H1 (cell line): Measurements from ENCODE around the gene PDE4DIP. TPM values are rescaled to one million over a fixed set of nuclear protein-coding genes. Genes with fewer than 3 reads are reported as not detected.
"Not testable (repeated sequence)": the region's sequence is repeated elsewhere in the genome, so short reads cannot be mapped to it uniquely, and the experiment has no call there.

Source experiments
- CTCF ChIA-PET: fragments of 300-600 bp; sonication (Branson Sonifier 250); formaldehyde crosslinking; loops from one replicate; lab custom pipeline; 2021; ENCODE audit not compliant: partially characterized antibody; lab: Charles Lee
- POLR2A ChIA-PET: fragments of 300-600 bp; sonication (Branson Sonifier 250); formaldehyde crosslinking; loops from one replicate; lab custom pipeline; 2021; ENCODE audit warnings: inconsistent platforms; ENCODE audit not compliant: partially characterized antibody; lab: Charles Lee
- DNase-seq, 2 experiments: peaks; one replicate each; pipeline versions ENCODE4 v3.0.0 to v3.0.0-alpha.2; 2010 to 2022; ENCODE audit warnings: low spot score in 2 of 2, low read depth in 1 of 2, mixed read lengths in 1 of 2
- FAIRE-seq: peaks from 2 replicates; lab custom pipeline; 2011; peaks lifted over from hg19 to GRCh38; lab: Jason Lieb, UNC
- H2AFZ ChIP-seq: 2 replicates; pipeline ENCODE4 v1.8.1; 2012; ENCODE audit warnings: low read length, inconsistent platforms
- H2AK5ac ChIP-seq: 2 replicates; pipeline ENCODE4 v1.6.1; 2013; ENCODE audit warnings: low read depth, low read length
- H2BK120ac ChIP-seq: replicated peaks from 2 replicates; pipeline ENCODE3; 2013; ENCODE audit warnings: low read depth, low read length, inconsistent platforms
- H2BK12ac ChIP-seq: 2 replicates; pipeline ENCODE4 v1.6.1; 2013; ENCODE audit warnings: low read depth, low read length
- H2BK15ac ChIP-seq: 2 replicates; pipeline ENCODE4 v1.6.1; 2013; ENCODE audit warnings: low read length
- H2BK20ac ChIP-seq: 2 replicates; pipeline ENCODE4 v1.6.1; 2013; ENCODE audit warnings: low read length
- H2BK5ac ChIP-seq: 2 replicates; pipeline ENCODE4 v1.6.1; 2013; ENCODE audit warnings: low read depth, low read length
- H3K14ac ChIP-seq: 2 replicates; pipeline ENCODE4 v1.6.1; 2013; ENCODE audit warnings: inconsistent platforms; ENCODE audit not compliant: insufficient read length
- H3K18ac ChIP-seq: 2 replicates; pipeline ENCODE4 v1.6.1; 2013; ENCODE audit warnings: low read length; ENCODE audit errors: extremely low read depth
- H3K23ac ChIP-seq: 2 replicates; pipeline ENCODE4 v1.6.1; 2013; ENCODE audit warnings: inconsistent platforms; ENCODE audit not compliant: insufficient read length
- H3K23me2 ChIP-seq: 2 replicates; pipeline ENCODE4 v1.6.1; 2013; ENCODE audit warnings: low read depth, low read length
- H3K27ac ChIP-seq: 2 replicates; pipeline ENCODE4 v1.6.1; 2011; ENCODE audit warnings: low read depth, low read length, inconsistent platforms
- H3K27me3 ChIP-seq, 4 experiments: replicated peaks in 1 of 4; 1 replicate in 1 of 4; 2 replicates in 3 of 4; pipeline versions ENCODE4 v1.6.1 to v1.8.1; 2011 to 2013; ENCODE audit warnings: low read length in 3 of 4, mild to moderate bottlenecking in 3 of 4, inconsistent platforms in 2 of 4, mixed read lengths in 2 of 4, moderate library complexity in 1 of 4; ENCODE audit not compliant: control insufficient read depth in 3 of 4, insufficient read depth in 3 of 4; ENCODE audit errors: extremely low read depth in 1 of 4
- H3K36me3 ChIP-seq, 4 experiments: 2 replicates each; pipeline versions ENCODE4 v1.6.1 to v1.8.1; 2011 to 2013; ENCODE audit warnings: mild to moderate bottlenecking in 4 of 4, low read length in 3 of 4, moderate library complexity in 2 of 4, control low read depth in 1 of 4, inconsistent platforms in 1 of 4; ENCODE audit not compliant: insufficient read depth in 4 of 4, control insufficient read depth in 2 of 4
- H3K4ac ChIP-seq: replicated peaks from 2 replicates; pipeline ENCODE3; 2013; ENCODE audit warnings: low read length, low read depth, mixed read lengths, inconsistent platforms; ENCODE audit not compliant: insufficient read length
- H3K4me1 ChIP-seq, 4 experiments: replicated peaks in 1 of 4; 1 replicate in 1 of 4; 2 replicates in 3 of 4; pipeline versions ENCODE4 v1.6.1 to v1.8.1; 2011 to 2013; ENCODE audit warnings: low read length in 3 of 4, inconsistent platforms in 2 of 4, mixed read lengths in 1 of 4; ENCODE audit not compliant: insufficient read depth in 4 of 4, control insufficient read depth in 3 of 4
- H3K4me2 ChIP-seq, 2 experiments: 2 replicates each; pipeline versions ENCODE4 v1.6.1 to v1.8.1; 2011 to 2013; ENCODE audit warnings: low read depth in 2 of 2, low read length in 2 of 2, control low read depth in 1 of 2, inconsistent platforms in 1 of 2, mild to moderate bottlenecking in 1 of 2; ENCODE audit not compliant: insufficient read depth in 1 of 2
- H3K4me3 ChIP-seq, 4 experiments: fragments of 200-600, 300-600 bp in 1 of 4; sonication (generic), shearing (Covaris generic), sonication (Bioruptor Twin) in 1 of 4; 2 replicates each; pipeline versions ENCODE4 v1.5.1 to v1.8.1; 2011 to 2016; ENCODE audit warnings: low read length in 4 of 4, low read depth in 3 of 4, control low read depth in 2 of 4, inconsistent platforms in 2 of 4, mild to moderate bottlenecking in 2 of 4, mixed read lengths in 1 of 4, moderate library complexity in 1 of 4; ENCODE audit not compliant: insufficient read depth in 2 of 4; ENCODE audit errors: extremely low read depth in 1 of 4
- H3K56ac ChIP-seq: replicated peaks from 2 replicates; pipeline ENCODE3; 2013; ENCODE audit warnings: low read depth, mild to moderate bottlenecking, mixed read lengths, low read length, inconsistent platforms; ENCODE audit not compliant: insufficient read length
- H3K79me1 ChIP-seq: 2 replicates; pipeline ENCODE4 v1.6.1; 2013; ENCODE audit warnings: low read depth, low read length, control low read depth
- H3K79me2 ChIP-seq, 2 experiments: 2 replicates each; pipeline versions ENCODE4 v1.6.1 to v1.8.1; 2012 to 2013; ENCODE audit warnings: low read length in 2 of 2, mild to moderate bottlenecking in 2 of 2, inconsistent platforms in 1 of 2; ENCODE audit not compliant: insufficient read depth in 2 of 2, control insufficient read depth in 1 of 2
- H3K9ac ChIP-seq, 4 experiments: replicated peaks in 1 of 4; 1 replicate in 1 of 4; 2 replicates in 3 of 4; pipeline versions ENCODE4 v1.6.1 to v1.8.1; 2011 to 2013; ENCODE audit warnings: low read depth in 3 of 4, low read length in 3 of 4, control low read depth in 2 of 4, mild to moderate bottlenecking in 2 of 4, moderate library complexity in 2 of 4, inconsistent platforms in 1 of 4; ENCODE audit errors: extremely low read depth in 1 of 4
- H3K9me3 ChIP-seq, 2 experiments: 2 replicates each; pipeline versions ENCODE4 v1.6.1 to v1.8.1; 2012 to 2013; ENCODE audit warnings: mild to moderate bottlenecking in 2 of 2, moderate library complexity in 2 of 2, control low read depth in 1 of 2, inconsistent platforms in 1 of 2, low read depth in 1 of 2, low read length in 1 of 2, mixed read lengths in 1 of 2; ENCODE audit not compliant: insufficient read depth in 2 of 2
- H4K20me1 ChIP-seq, 2 experiments: replicated peaks in 1 of 2; 2 replicates each; pipeline versions ENCODE3 to v1.8.1; 2011 to 2013; ENCODE audit warnings: inconsistent platforms in 2 of 2, low read length in 2 of 2, mild to moderate bottlenecking in 1 of 2; ENCODE audit not compliant: insufficient read depth in 2 of 2, control insufficient read depth in 1 of 2
- H4K5ac ChIP-seq: 2 replicates; pipeline ENCODE4 v1.6.1; 2013; ENCODE audit warnings: low read length, low read depth, mixed read lengths, inconsistent platforms; ENCODE audit not compliant: insufficient read length
- H4K8ac ChIP-seq: 2 replicates; pipeline ENCODE4 v1.8.0; 2013; ENCODE audit warnings: mild to moderate bottlenecking, moderate library complexity, low read length, inconsistent platforms; ENCODE audit not compliant: insufficient read depth; ENCODE audit errors: extremely low read depth
- H4K91ac ChIP-seq: replicated peaks from 2 replicates; pipeline ENCODE3; 2013; ENCODE audit warnings: low read length, mixed read lengths, inconsistent platforms; ENCODE audit not compliant: insufficient read length
- WGBS, 2 experiments: shearing (Covaris generic) in 1 of 2; methylation state at CpG; one replicate each; pipeline versions ENCODE4 v1.1.6 to v1.1.7; 2013 to 2015; ENCODE audit warnings: low lambda C conversion rate in 2 of 2, mixed read lengths in 2 of 2, inconsistent platforms in 1 of 2, low coverage in 1 of 2, missing lambda C conversion rate in 1 of 2; ENCODE audit not compliant: insufficient replicate concordance in 2 of 2, insufficient coverage in 1 of 2, insufficient read length in 1 of 2; ENCODE audit errors: extremely low coverage in 1 of 2, missing lambda C conversion rate in 1 of 2; 5-methylcytosine and 5-hydroxymethylcytosine counted together
- polyA plus RNA-seq, 7 experiments: library from polyadenylated mRNA; depleted of rRNA in 3 of 7; stranded (reverse) in 5 of 7; unstranded in 2 of 7; fragments of >200 nt in 5 of 7; fragments of 200-250 nt in 2 of 7; gene quantifications; 1 replicate in 5 of 7; 2 replicates in 1 of 7; 4 replicates in 1 of 7; pipeline versions ENCODE4 v1.2.1 to v1.2.3, GENCODE V29; 2011 to 2013; ENCODE audit warnings: missing spikeins in 2 of 7, mixed read lengths in 2 of 7
- total RNA-seq: library from RNA; stranded (reverse); fragmentation: NEBNext Ultra II Directional; extraction: Animal tissue kit (Norgen Biotek cat#: 25700); gene quantifications from 2 replicates; pipeline ENCODE4 v1.2.1, GENCODE V29; 2021

Gene PDE4DIP
- total and polyA plus RNA-seq, 2 of the 8 experiments (the other 6 are each of a cell fraction or from before 2014, with no cell fraction given) = 8.4 to 40.5 TPM

GRCh38 chr1:148808268-148808928 lies 35.8 kb upstream of the PDE4DIP start:
- CTCF ChIA-PET, H4K20me1 ChIP-seq, DNase-seq: not testable (repeated sequence)

GRCh38 chr1:148808929-148809283 lies 35.3 kb upstream of the PDE4DIP start:
- H2BK15ac ChIP-seq, H3K9ac ChIP-seq, H3K4me1 ChIP-seq, H3K56ac ChIP-seq, H3K27me3 ChIP-seq, H3K4me2 ChIP-seq, H2BK12ac ChIP-seq, H3K18ac ChIP-seq, H4K8ac ChIP-seq, H3K23me2 ChIP-seq, H2BK20ac ChIP-seq, H2BK5ac ChIP-seq, H2AK5ac ChIP-seq, H3K23ac ChIP-seq, CTCF ChIA-PET, H3K36me3 ChIP-seq, H3K4ac ChIP-seq, H2BK120ac ChIP-seq, POLR2A ChIA-PET, H3K79me2 ChIP-seq, H3K9me3 ChIP-seq, H3K14ac ChIP-seq, H3K79me1 ChIP-seq, H3K27ac ChIP-seq, H2AFZ ChIP-seq, H4K5ac ChIP-seq, H4K91ac ChIP-seq, H4K20me1 ChIP-seq, FAIRE-seq, H3K4me3 ChIP-seq, DNase-seq: not testable (repeated sequence)
- WGBS, 2 experiments = no CpG with 5 or more reads among the region's 6 CpGs

More at GRCh38 chr1:148808268-148808928, 35.8 kb upstream of the PDE4DIP start:
- H2BK5ac ChIP-seq, H2BK12ac ChIP-seq, H3K56ac ChIP-seq, H3K4me2 ChIP-seq, H3K18ac ChIP-seq, H3K14ac ChIP-seq, H3K9ac ChIP-seq, H3K23me2 ChIP-seq, H3K27ac ChIP-seq, H3K4me3 ChIP-seq, POLR2A ChIA-PET, FAIRE-seq, H3K27me3 ChIP-seq, H3K4ac ChIP-seq, H4K91ac ChIP-seq, H2AFZ ChIP-seq, H4K5ac ChIP-seq, H3K79me2 ChIP-seq, H3K36me3 ChIP-seq, H2AK5ac ChIP-seq, H3K23ac ChIP-seq, H2BK20ac ChIP-seq, H4K8ac ChIP-seq, H2BK15ac ChIP-seq, H3K79me1 ChIP-seq, H3K9me3 ChIP-seq, H2BK120ac ChIP-seq, H3K4me1 ChIP-seq: not testable (repeated sequence)
- no CpG with 5 or more reads among the region's 50 CpGs for WGBS, 2 experiments
